CD14-positive monocyte (primary cell): ENCODE data around the gene KIZ. TPM values are rescaled to one million over a fixed set of nuclear protein-coding genes. Genes with fewer than 3 reads are reported as not detected.

ENCODE experiments used
- DNase-seq, 3 donors: peaks; one replicate each; pipeline ENCODE4 v3.0.0-alpha.2; 2011 to 2022
- H2AFZ ChIP-seq: 2 replicates; pipeline ENCODE4 v1.6.0; 2012; ENCODE audit warnings: mild to moderate bottlenecking, low read depth, low read length, inconsistent platforms; ENCODE audit not compliant: insufficient read depth, poor library complexity, severe bottlenecking
- H3K27ac ChIP-seq, 2 donors: 1 replicate in 1 of 2; 2 replicates in 1 of 2; pipeline ENCODE4 v1.5.1; 2012 to 2013; ENCODE audit warnings: low read length in 2 of 2, control low read depth in 1 of 2, inconsistent platforms in 1 of 2, low read depth in 1 of 2, mild to moderate bottlenecking in 1 of 2
- H3K27me3 ChIP-seq, 2 donors: one replicate each; pipeline versions ENCODE4 v1.6.0 to v1.6.1; 2011 to 2013; ENCODE audit warnings: low read length in 2 of 2; ENCODE audit not compliant: control insufficient read depth in 2 of 2, insufficient read depth in 2 of 2
- H3K36me3 ChIP-seq, 2 donors: replicated peaks in 1 of 2; 1 replicate in 1 of 2; 2 replicates in 1 of 2; pipeline versions ENCODE4 v1.5.1 to v1.6.1; 2012 to 2013; ENCODE audit warnings: low read length in 2 of 2, control low read depth in 1 of 2, inconsistent platforms in 1 of 2, mild to moderate bottlenecking in 1 of 2; ENCODE audit not compliant: insufficient read depth in 2 of 2, control insufficient read depth in 1 of 2
- H3K4me1 ChIP-seq, 2 donors: 1 replicate in 1 of 2; 2 replicates in 1 of 2; pipeline versions ENCODE4 v1.5.1 to v1.6.1; 2012 to 2013; ENCODE audit warnings: low read length in 2 of 2, control low read depth in 1 of 2, inconsistent platforms in 1 of 2, mild to moderate bottlenecking in 1 of 2, moderate library complexity in 1 of 2; ENCODE audit not compliant: insufficient read depth in 2 of 2, control insufficient read depth in 1 of 2
- H3K4me2 ChIP-seq: replicated peaks from 2 replicates; pipeline ENCODE3; 2012; ENCODE audit warnings: low read length, moderate library complexity, mild to moderate bottlenecking; ENCODE audit not compliant: poor library complexity, severe bottlenecking; ENCODE audit errors: extremely low read depth
- H3K4me3 ChIP-seq, 3 experiments: fragments of 200-600 bp in 1 of 3; sonication (generic) in 1 of 3; replicated peaks in 1 of 3; 1 replicate in 2 of 3; 2 replicates in 1 of 3; pipeline ENCODE4 v1.5.1; 2011 to 2013; ENCODE audit warnings: low read length in 3 of 3, mild to moderate bottlenecking in 3 of 3, control low read depth in 2 of 3, low read depth in 2 of 3, inconsistent platforms in 1 of 3, moderate library complexity in 1 of 3
- H3K79me2 ChIP-seq: 2 replicates; pipeline ENCODE4 v1.6.0; 2012; ENCODE audit warnings: mild to moderate bottlenecking, control low read depth, inconsistent platforms, low read length, moderate library complexity; ENCODE audit not compliant: insufficient read depth
- H3K9ac ChIP-seq: 2 replicates; pipeline ENCODE4 v1.6.0; 2017; ENCODE audit warnings: low read length, mild to moderate bottlenecking; ENCODE audit not compliant: insufficient read depth, poor library complexity, severe bottlenecking
- H3K9me3 ChIP-seq, 2 donors: replicated peaks in 1 of 2; 1 replicate in 1 of 2; 2 replicates in 1 of 2; pipeline versions ENCODE4 v1.5.1 to v1.6.1; 2012 to 2013; ENCODE audit warnings: low read length in 2 of 2, control low read depth in 1 of 2; ENCODE audit not compliant: control insufficient read depth in 1 of 2, insufficient read depth in 1 of 2
- H4K20me1 ChIP-seq: 2 replicates; pipeline ENCODE4 v1.6.0; 2012; ENCODE audit warnings: mild to moderate bottlenecking, low read length, control low read depth, moderate library complexity; ENCODE audit not compliant: insufficient read depth
- H3K27ac Mint-ChIP-seq, 7 donors: one replicate each; pipeline ENCODE4 v1.8.0; 2020; ENCODE audit warnings: mild to moderate bottlenecking in 7 of 7, mixed read lengths in 7 of 7, moderate library complexity in 6 of 7, inconsistent platforms in 2 of 7
- H3K27me3 Mint-ChIP-seq, 3 donors: one replicate each; pipeline ENCODE4 v1.8.0; 2021 to 2022; ENCODE audit warnings: low read depth in 3 of 3, mild to moderate bottlenecking in 3 of 3, mixed read lengths in 3 of 3, moderate library complexity in 3 of 3, inconsistent platforms in 1 of 3
- H3K36me3 Mint-ChIP-seq, 2 donors: one replicate each; pipeline ENCODE4 v1.8.0; 2020; ENCODE audit warnings: mixed read lengths in 2 of 2, inconsistent platforms in 1 of 2, mild to moderate bottlenecking in 1 of 2
- H3K4me1 Mint-ChIP-seq: one replicate; pipeline ENCODE4 v1.8.0; 2020; ENCODE audit warnings: mild to moderate bottlenecking, mixed read lengths
- H3K4me3 Mint-ChIP-seq, 2 donors: one replicate each; pipeline ENCODE4 v1.8.0; 2020; ENCODE audit warnings: mild to moderate bottlenecking in 2 of 2, mixed read lengths in 2 of 2, moderate library complexity in 1 of 2
- H3K9me3 Mint-ChIP-seq, 7 donors: one replicate each; pipeline ENCODE4 v1.8.0; 2020 to 2022; ENCODE audit warnings: mixed read lengths in 7 of 7, mild to moderate bottlenecking in 6 of 7, moderate library complexity in 6 of 7, inconsistent platforms in 2 of 7
- WGBS: methylation state at CpG from one replicate; pipeline ENCODE4 v1.1.5; 2013; ENCODE audit warnings: missing lambda C conversion rate; ENCODE audit not compliant: insufficient coverage; 5-methylcytosine and 5-hydroxymethylcytosine counted together
- intact Hi-C, 2 donors: fragments of 100-400 bp; cut with micrococcal nuclease; formaldehyde crosslinking; loops; one replicate each; pipeline versions ENCODE4 v1.15.0 to v1.15.1; 2023
- polyA plus RNA-seq, 3 donors: library from polyadenylated mRNA; depleted of rRNA in 1 of 3; unstranded in 2 of 3; stranded (reverse) in 1 of 3; fragments of 300-500 nt in 2 of 3; fragments of >200 nt in 1 of 3; fragmentation: Illumina TruSeq in 2 of 3; gene quantifications; 1 replicate in 2 of 3; 2 replicates in 1 of 3; pipeline ENCODE4 v1.2.3, GENCODE V29; 2012 to 2021
- TF ChIP-seq, protein P1 (sequence below): fragments of 200-600 bp; IDR thresholded peaks from one replicate; pipeline ENCODE4 v1.8.0; 2022; ENCODE audit warnings: antibody characterized with exemption, mild to moderate bottlenecking

KIZ gene
- polyA plus RNA-seq, 3 donors = 7.2 to 13.2 (median 10.2) TPM

DNA sequence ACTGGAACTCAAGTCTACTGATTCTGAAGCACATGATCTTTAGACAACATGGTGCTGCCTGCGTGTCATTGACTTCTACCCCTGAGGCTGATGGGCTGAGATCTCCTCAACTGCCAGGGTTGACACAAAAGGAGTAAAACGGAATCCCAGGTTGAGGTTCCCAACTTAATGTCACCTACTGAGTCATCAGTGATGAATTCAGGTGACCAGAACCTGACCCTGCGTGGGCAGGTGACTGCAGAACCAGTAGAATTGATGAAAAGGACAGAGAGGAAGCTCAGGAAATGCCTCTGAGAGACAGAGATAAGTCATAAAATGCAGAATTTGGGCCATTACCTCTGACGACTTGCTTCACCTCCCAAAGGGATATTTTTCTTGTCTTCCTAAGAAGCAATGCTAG lies 7.7 kb upstream of the KIZ start:
- peaks cover 0 to 8% (median 6%) of the 10 kb centered on the region in 7 donors for H3K9me3 Mint-ChIP-seq
- no peaks in the 10 kb centered on the region for H3K79me2 ChIP-seq
- no peaks in the 10 kb centered on the region for H3K36me3 Mint-ChIP-seq
- TF ChIP-seq, protein P1, sequence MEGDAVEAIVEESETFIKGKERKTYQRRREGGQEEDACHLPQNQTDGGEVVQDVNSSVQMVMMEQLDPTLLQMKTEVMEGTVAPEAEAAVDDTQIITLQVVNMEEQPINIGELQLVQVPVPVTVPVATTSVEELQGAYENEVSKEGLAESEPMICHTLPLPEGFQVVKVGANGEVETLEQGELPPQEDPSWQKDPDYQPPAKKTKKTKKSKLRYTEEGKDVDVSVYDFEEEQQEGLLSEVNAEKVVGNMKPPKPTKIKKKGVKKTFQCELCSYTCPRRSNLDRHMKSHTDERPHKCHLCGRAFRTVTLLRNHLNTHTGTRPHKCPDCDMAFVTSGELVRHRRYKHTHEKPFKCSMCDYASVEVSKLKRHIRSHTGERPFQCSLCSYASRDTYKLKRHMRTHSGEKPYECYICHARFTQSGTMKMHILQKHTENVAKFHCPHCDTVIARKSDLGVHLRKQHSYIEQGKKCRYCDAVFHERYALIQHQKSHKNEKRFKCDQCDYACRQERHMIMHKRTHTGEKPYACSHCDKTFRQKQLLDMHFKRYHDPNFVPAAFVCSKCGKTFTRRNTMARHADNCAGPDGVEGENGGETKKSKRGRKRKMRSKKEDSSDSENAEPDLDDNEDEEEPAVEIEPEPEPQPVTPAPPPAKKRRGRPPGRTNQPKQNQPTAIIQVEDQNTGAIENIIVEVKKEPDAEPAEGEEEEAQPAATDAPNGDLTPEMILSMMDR = no peak
- H3K4me1 ChIP-seq = no peaks in the 10 kb centered on the region
- no peaks in the 10 kb centered on the region for H4K20me1 ChIP-seq
- intact Hi-C loops = no loop called here
- no peak overlapping the region for H3K27ac ChIP-seq
- H3K27me3 Mint-ChIP-seq = peaks cover 24 to 53% (median 26%) of the 10 kb centered on the region in 3 donors
- WGBS = 100% methylated on average over 1 of the region's 4 CpGs
- H3K9me3 ChIP-seq = no peaks in the 10 kb centered on the region
- no peaks in the 10 kb centered on the region for H3K36me3 ChIP-seq
- no peak overlapping the region for H3K4me2 ChIP-seq
- no peaks in the 10 kb centered on the region for H3K4me1 Mint-ChIP-seq
- H3K4me3 ChIP-seq = no peak overlapping the region
- no peak overlapping the region for H3K27ac Mint-ChIP-seq
- H2AFZ ChIP-seq = no peak overlapping the region
- H3K9ac ChIP-seq = no peak overlapping the region
- peaks cover 22 to 45% of the 10 kb centered on the region in 2 donors for H3K27me3 ChIP-seq
- peak overlapping the region in 1 of 2 donors; percentile 1 for H3K4me3 Mint-ChIP-seq
- DNase-seq = no peak

DNA sequence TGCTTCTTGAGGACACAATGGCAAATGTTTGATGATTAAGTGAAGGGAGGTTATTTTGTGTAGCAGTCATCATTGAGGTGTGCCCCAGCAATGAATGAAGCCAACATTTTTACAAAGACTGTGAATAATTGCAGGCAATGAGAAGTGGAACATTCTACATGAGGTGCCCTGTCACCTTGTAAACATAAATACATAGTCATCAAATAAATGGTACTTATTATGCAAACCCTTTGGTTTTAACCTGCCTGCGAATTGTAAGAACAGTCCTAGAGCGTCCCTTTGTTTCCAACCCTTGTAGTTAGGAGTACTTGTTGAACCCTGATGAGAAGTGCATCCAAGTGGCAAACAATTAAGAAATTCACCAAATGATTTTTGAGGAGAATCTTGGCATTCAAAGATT lies 7.1 kb upstream of the KIZ start:
- Mint-ChIP-seq H3K27ac (no peak overlapping the region), H3K4me3 (peak overlapping the region in 1 of 2 donors; percentile 50), H3K9me3 (peaks cover 0 to 8% (median 6%) of the 10 kb centered on the region in 7 donors), H3K36me3 (no peaks in the 10 kb centered on the region), H3K4me1 (no peaks in the 10 kb centered on the region), H3K27me3 (peaks cover 21 to 47% (median 24%) of the 10 kb centered on the region in 3 donors)
- H3K9ac ChIP-seq = no peak overlapping the region
- H3K36me3 ChIP-seq = no peaks in the 10 kb centered on the region
- DNase-seq = no peak
- no CpG with 5 or more reads among the region's 2 CpGs for WGBS
- H3K4me1 ChIP-seq = no peaks in the 10 kb centered on the region
- H3K79me2 ChIP-seq = no peaks in the 10 kb centered on the region
- no peak overlapping the region for H2AFZ ChIP-seq
- H3K4me3 ChIP-seq = no peak overlapping the region
- intact Hi-C loops = no loop called here
- H3K9me3 ChIP-seq = no peaks in the 10 kb centered on the region
- peaks cover 18 to 39% of the 10 kb centered on the region in 2 donors for H3K27me3 ChIP-seq
- no peak overlapping the region for H3K4me2 ChIP-seq
- TF ChIP-seq, protein P1 = no peak
- no peak overlapping the region for H3K27ac ChIP-seq
- H4K20me1 ChIP-seq = no peaks in the 10 kb centered on the region
